ENCODE data around the gene TOMM6.

Gene TOMM6

GRCh38 chr6:41823178-41823577 is 35.7 kb downstream of the TOMM6 start:
- no peak for DNase-seq (ENCODE audit: low spot score)

- DNase-seq (ENCODE audit: low spot score), result no peak
Observed at GRCh38 chr6:41824571-41825569, 37.4 kb downstream of the TOMM6 start.

GRCh38 chr6:41826343-41827022 is 39.0 kb downstream of the TOMM6 start:
- no peak for DNase-seq (ENCODE audit: low spot score)

- no peak for DNase-seq (ENCODE audit: low spot score)
Observed at GRCh38 chr6:41832263-41832662, 44.8 kb downstream of the TOMM6 start.

- no peak for DNase-seq (ENCODE audit: low spot score)
Observed at GRCh38 chr6:41836022-41836659, 48.6 kb downstream of the TOMM6 start.

- no peak for DNase-seq (ENCODE audit: low spot score)
Observed at GRCh38 chr6:41836660-41837052, 49.2 kb downstream of the TOMM6 start.
